Pancreas (tissue), 10 donors: ENCODE data around the gene GRXCR2. TPM values are rescaled to one million over a fixed set of nuclear protein-coding genes. Genes with fewer than 3 reads are reported as not detected.

Experiments
- ATAC-seq, 4 donors: fragments of 200-7000 bp; cut with Tn5 transposase; one replicate each; pipeline versions ENCODE4 v1.8.0 to v1.9.1; 2020; ENCODE audit warnings: mild to moderate bottlenecking in 4 of 4, moderate library complexity in 4 of 4
- DNase-seq, 6 donors: peaks; one replicate each; pipeline ENCODE4 v3.0.0-alpha.2; 2020
- FAIRE-seq: peaks from 2 replicates; lab custom pipeline; 2012; peaks lifted over from hg19 to GRCh38; lab: Jason Lieb, UNC
- H3K27ac ChIP-seq, 4 donors: fragments of 200-600 bp; sonication (generic); 1 replicate in 3 of 4; 2 replicates in 1 of 4; pipeline versions ENCODE4 v1.5.0 to v1.8.0; 2020
- H3K27me3 ChIP-seq, 4 donors: fragments of 200-600 bp; one replicate each; pipeline ENCODE4 v1.8.0; 2021
- H3K36me3 ChIP-seq, 3 donors: fragments of 200-600 bp; sonication (generic) in 1 of 3; one replicate each; pipeline versions ENCODE4 v1.5.0 to v1.8.0; 2020 to 2021
- H3K4me1 ChIP-seq, 3 donors: fragments of 200-600 bp; one replicate each; pipeline ENCODE4 v1.8.0; 2021
- H3K4me3 ChIP-seq, 4 donors: fragments of 200-600 bp; sonication (generic) in 2 of 4; one replicate each; pipeline versions ENCODE4 v1.5.0 to v1.8.0; 2020 to 2021
- H3K9me3 ChIP-seq, 4 donors: fragments of 200-600 bp; one replicate each; pipeline ENCODE4 v1.8.0; 2021
- WGBS, 2 donors: extraction: QIAGEN DNeasy Blood & Tissue Kit; methylation state at CpG; one replicate each; pipeline ENCODE4 v1.1.7; 2013; 5-methylcytosine and 5-hydroxymethylcytosine counted together
- intact Hi-C, 3 donors: fragments of 100-400 bp; cut with DNase I; formaldehyde crosslinking; loops; one replicate each; pipeline versions ENCODE4 v1.11.1 to v1.14.2; 2022
- polyA plus RNA-seq, 2 donors: library from polyadenylated mRNA; stranded (reverse); fragments of 200-250 nt; gene quantifications; one replicate each; pipeline ENCODE4 v1.2.3, GENCODE V29; 2013
- total RNA-seq, 6 donors: library from RNA; stranded (reverse); fragmentation: NEBNext Ultra II Directional in 4 of 6; extraction: Animal tissue kit (Norgen Biotek cat#: 25700) in 4 of 6; gene quantifications; one replicate each; pipeline versions ENCODE4 v1.2.1 to v1.2.4, GENCODE V29; 2021 to 2023
- TF ChIP-seq, protein P1 (sequence below), 4 donors: fragments of 200-600 bp; sonication (generic) in 3 of 4; IDR thresholded peaks; one replicate each; pipeline versions ENCODE4 v1.5.0 to v1.8.0; 2021; ENCODE audit warnings: antibody characterized with exemption in 4 of 4
- donor health status: healthy with polysubstance abuse.
- donor health status: DM: no; HTN: no; CAD: no; lungs with moderate emphysema.
- donor health status: DM: no; HTN: no; CAD: no.
- donor health status: control.
- donor health status: control.
- donor health status: Bipolar disorder and iron deficiency.
- donor health status: DM: yes; HTN: yes; CAD: no.
- donor health status: DM: no; HTN: no; CAD: no.
- donor health status: DM: no; HTN: no; CAD: no.
- donor health status: DM: yes; HTN: yes; CAD: no.

GRXCR2 gene
- total and polyA plus RNA-seq, 8 donors = 0.12 TPM; not detected in 7

DNA sequence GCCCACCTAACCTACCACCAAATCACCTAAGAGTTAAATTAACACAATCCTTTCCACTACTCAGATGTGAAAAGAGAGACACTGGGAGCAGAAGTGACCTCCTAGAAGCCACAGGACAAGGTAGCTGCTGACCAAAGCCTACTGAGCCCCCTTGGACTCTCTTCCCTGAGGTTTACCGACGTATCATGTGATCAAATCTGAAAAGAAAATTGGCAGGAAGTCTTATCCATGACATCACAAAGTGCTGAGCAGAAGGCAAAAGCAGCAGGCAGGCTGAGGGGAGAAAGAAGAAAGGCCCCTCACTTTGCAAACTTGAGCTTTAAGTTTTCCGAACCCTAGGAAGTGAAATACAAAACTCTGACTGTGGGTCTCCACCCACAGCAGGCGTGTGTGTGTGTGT lies 48.8 kb downstream of the GRXCR2 start:
- ATAC-seq = no peak
- H3K27me3 ChIP-seq = no peaks in the 10 kb centered on the region
- intact Hi-C loops = no loop called here

DNA sequence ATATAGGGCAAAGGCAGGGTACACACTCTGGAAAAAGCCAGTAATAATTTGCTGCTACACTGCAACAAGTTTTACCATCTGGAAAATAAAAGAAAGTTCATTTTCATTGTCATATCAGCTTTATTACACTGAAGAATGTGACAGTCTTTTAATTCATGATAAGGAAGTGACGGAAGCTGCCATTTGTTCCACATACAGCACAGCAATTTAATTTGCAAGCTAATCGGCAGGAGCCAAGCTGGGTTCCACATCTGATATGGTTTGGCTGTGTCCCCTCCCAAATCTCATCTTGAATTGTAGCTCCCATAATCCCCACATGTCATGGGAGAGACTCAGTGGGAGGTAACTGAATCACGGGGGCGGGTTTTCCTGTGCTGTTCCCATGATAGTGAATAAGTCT lies 54.2 kb downstream of the GRXCR2 start:
- TF ChIP-seq, protein P1, sequence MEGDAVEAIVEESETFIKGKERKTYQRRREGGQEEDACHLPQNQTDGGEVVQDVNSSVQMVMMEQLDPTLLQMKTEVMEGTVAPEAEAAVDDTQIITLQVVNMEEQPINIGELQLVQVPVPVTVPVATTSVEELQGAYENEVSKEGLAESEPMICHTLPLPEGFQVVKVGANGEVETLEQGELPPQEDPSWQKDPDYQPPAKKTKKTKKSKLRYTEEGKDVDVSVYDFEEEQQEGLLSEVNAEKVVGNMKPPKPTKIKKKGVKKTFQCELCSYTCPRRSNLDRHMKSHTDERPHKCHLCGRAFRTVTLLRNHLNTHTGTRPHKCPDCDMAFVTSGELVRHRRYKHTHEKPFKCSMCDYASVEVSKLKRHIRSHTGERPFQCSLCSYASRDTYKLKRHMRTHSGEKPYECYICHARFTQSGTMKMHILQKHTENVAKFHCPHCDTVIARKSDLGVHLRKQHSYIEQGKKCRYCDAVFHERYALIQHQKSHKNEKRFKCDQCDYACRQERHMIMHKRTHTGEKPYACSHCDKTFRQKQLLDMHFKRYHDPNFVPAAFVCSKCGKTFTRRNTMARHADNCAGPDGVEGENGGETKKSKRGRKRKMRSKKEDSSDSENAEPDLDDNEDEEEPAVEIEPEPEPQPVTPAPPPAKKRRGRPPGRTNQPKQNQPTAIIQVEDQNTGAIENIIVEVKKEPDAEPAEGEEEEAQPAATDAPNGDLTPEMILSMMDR (IDR thresholded peaks at IDR 0.05) = no peak
- no peaks in the 10 kb centered on the region for H3K27me3 ChIP-seq
- ATAC-seq = no peak
- no peak for DNase-seq
- no peak for FAIRE-seq
- 79 to 80% methylated on average over 4 of the region's 4 CpGs for WGBS, 2 donors
- H3K9me3 ChIP-seq = no peaks in the 10 kb centered on the region
- H3K4me1 ChIP-seq = no peaks in the 10 kb centered on the region
- no peak overlapping the region for H3K4me3 ChIP-seq
- intact Hi-C loops = loop anchor here in 1 of 3 donors (10.0 kb wide), 1 partner anchor 134 kb away; no protein-coding TSS in a partner anchor
- H3K36me3 ChIP-seq = no peaks in the 10 kb centered on the region
- H3K27ac ChIP-seq = no peak overlapping the region

More for the DNA sequence above, 48.8 kb downstream of the GRXCR2 start:
- FAIRE-seq = no peak
- Histone ChIP-seq H3K9me3 (no peaks in the 10 kb centered on the region), H3K27ac (no peak overlapping the region), H3K4me1 (peaks cover 0 to 16% (median 4%) of the 10 kb centered on the region in 3 donors), H3K36me3 (no peaks in the 10 kb centered on the region), H3K4me3 (no peak overlapping the region)
- DNase-seq = no peak
- TF ChIP-seq, protein P1 (IDR thresholded peaks at IDR 0.05) = no peak
- 62 to 63% methylated on average over 4 of the region's 4 CpGs for WGBS, 2 donors

DNA sequence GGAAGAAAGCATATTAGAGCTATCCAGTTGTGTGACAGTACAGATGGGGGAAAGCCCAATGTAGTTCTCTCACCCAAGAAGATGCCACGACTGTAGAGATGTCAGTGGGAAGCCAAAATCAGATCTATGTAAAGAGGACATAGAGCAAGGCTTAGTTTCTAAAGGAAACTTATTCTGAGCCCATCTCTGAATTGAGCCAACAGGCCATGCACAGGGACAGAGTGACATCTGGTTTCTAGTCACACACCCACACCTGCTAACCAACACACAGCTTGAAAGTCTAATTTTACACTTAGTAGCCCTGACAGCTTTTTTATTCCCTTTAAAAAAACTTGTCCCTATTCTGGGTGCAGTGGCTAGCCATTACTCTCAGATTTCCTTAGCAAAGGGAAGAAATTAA lies 59.9 kb downstream of the GRXCR2 start:
- Histone ChIP-seq H3K4me3 (no peak overlapping the region), H3K36me3 (no peaks in the 10 kb centered on the region), H3K4me1 (no peaks in the 10 kb centered on the region), H3K27me3 (no peaks in the 10 kb centered on the region), H3K27ac (no peak overlapping the region), H3K9me3 (no peaks in the 10 kb centered on the region)
- WGBS, 2 donors = 75 to 76% methylated on average over 1 of the region's 1 CpG
- no peak for ATAC-seq
- no peak for FAIRE-seq
- intact Hi-C loops = loop anchor here in 1 of 3 donors (10.0 kb wide), 1 partner anchor 128 kb away; no protein-coding TSS in a partner anchor
- TF ChIP-seq, protein P1 (IDR thresholded peaks at IDR 0.05) = no peak
- no peak for DNase-seq

DNA sequence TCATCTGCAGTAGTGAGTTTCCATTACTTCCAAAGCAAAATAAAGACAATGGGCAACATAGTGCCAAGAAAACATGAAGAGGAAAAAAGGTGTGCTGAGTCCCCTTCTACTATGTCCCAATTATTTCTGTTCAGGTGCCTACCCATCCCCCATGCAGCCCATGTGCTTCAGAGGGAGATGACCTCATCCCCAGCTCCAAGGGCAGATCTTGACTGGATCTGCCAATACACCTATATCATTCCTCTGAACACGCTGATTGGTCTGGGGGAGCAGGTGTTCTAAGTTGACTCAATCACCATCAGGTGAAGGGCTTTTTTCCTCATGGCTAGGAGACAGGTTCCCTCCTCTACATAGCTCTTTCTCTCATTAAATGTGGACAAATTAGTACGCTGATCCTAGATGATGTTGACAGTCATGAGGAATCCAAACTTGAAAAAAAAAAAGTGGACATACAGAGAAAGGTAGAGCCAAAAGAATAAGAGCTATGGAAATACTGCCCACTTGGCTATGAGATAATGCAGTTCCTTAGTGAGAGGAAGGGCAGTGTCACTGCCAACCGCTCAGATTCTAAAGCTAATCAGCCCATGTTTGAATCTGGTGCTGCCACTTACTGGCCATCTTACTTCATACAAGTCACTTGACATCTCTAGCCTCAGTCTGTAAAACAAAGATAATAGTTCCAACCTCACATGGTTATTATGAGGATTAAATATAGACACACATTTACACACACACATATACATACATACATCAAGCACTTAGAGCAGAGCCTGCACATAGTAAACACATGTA lies 60.8 kb downstream of the GRXCR2 start:
- intact Hi-C loops = loop anchor here in 1 of 3 donors (10.0 kb wide), 1 partner anchor 127 kb away; no protein-coding TSS in a partner anchor
- H3K9me3 ChIP-seq = no peaks in the 10 kb centered on the region
- DNase-seq (peak in 3 of 6 donors; percentile 18 to 32 (median 27)), ATAC-seq (peak; percentile 67 to 84 (median 72)), FAIRE-seq (no peak)
- H3K4me3 ChIP-seq = no peak overlapping the region
- WGBS, 2 donors = 77 to 90% methylated on average over 3 of the region's 3 CpGs
- TF ChIP-seq, protein P1 (IDR thresholded peaks at IDR 0.05) = no peak
- H3K36me3 ChIP-seq = no peaks in the 10 kb centered on the region
- no peaks in the 10 kb centered on the region for H3K27me3 ChIP-seq
- H3K4me1 ChIP-seq = no peaks in the 10 kb centered on the region
- no peak overlapping the region for H3K27ac ChIP-seq

Other genes with a start within 250 kb of the GRXCR2 start
- 10 to 100 TPM in 4 of 6 donors, 1 to 10 TPM in 2; 9.7 to 15.2 (median 11.1) TPM for gene PRELID2, start 37.7 kb downstream of the GRXCR2 start, total RNA-seq
- gene PRELID2, start 37.7 kb downstream of the GRXCR2 start, polyA plus RNA-seq = 1 to 10 TPM; 4.0 to 4.2 TPM
- 10 to 100 TPM in 5 of 6 donors, 1 to 10 TPM in 1; 6.3 to 18.0 (median 12.8) TPM for gene SH3RF2, start 63.6 kb upstream of the GRXCR2 start, total RNA-seq
- 10 to 100 TPM; 10.3 to 22.4 TPM for gene SH3RF2, start 63.6 kb upstream of the GRXCR2 start, polyA plus RNA-seq
- gene PLAC8L1, start 232.6 kb upstream of the GRXCR2 start, total RNA-seq = under 1 TPM in 4 of 6 donors, not detected in 2; 0.31 to 0.69 (median 0.46) TPM
- under 1 TPM; 0.61 to 0.87 TPM for gene PLAC8L1, start 232.6 kb upstream of the GRXCR2 start, polyA plus RNA-seq